Hematopoietic multipotent progenitor cell treated with erythropoietin and hydrocortisone succinate and interleukin-3 and kit ligand, for 6 days (in vitro differentiated cells): ENCODE data around the gene EXOC4.
"Not testable (repeated sequence)": the region's sequence is repeated elsewhere in the genome, so short reads cannot be mapped to it uniquely, and the experiment has no call there.

Source experiments
- DNase-seq: peaks from one replicate; pipeline ENCODE4 v3.0.0-alpha.2; 2015

The EXOC4 gene

DNA sequence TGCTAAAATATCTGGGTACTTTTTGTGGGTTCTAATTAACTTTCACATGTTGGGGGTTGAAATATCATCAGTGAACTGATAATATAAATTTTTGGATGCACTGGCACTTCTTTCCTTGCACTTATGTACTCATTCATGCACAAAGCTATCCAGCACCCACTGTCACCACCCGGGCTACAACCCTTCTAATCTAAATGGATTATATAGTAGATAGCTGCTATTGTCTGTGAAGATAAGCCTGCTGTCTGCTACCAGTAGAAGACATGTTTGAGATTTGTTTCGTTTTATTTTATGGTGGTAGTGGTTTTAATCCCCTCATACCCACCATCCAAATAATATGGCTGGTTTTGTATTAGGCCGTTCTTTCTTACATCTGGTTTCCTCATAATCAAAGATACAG, 520.7 kb downstream of the EXOC4 start:
- DNase-seq = no peak

GRCh38 chr7:133775201-133775600, 522.3 kb downstream of the EXOC4 start:
- no peak for DNase-seq

DNA sequence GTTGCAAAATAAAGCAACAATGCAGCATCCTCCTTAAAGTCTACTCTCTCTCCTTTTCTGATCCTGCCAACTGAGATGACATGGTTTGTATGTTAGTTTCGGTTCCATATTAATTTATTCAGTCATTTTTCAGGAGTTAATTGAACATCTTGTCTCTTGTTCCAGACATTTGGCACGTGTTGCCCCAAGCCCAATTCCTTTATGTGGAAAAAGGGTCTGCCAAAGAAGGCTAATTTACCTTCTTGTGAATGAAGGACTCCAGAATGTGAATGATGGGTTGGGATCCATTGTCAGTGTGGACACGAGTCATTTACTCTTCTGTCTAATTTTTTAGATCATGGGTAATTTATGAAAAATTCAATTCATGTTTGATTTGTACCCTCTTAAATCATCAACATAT, 523.4 kb downstream of the EXOC4 start:
- DNase-seq = no peak

- no peak for DNase-seq
These were observed 524.8 kb downstream of the EXOC4 start for GRCh38 chr7:133777701-133778100.

GRCh38 chr7:133778472-133778871, 525.6 kb downstream of the EXOC4 start:
- no peak for DNase-seq

DNA sequence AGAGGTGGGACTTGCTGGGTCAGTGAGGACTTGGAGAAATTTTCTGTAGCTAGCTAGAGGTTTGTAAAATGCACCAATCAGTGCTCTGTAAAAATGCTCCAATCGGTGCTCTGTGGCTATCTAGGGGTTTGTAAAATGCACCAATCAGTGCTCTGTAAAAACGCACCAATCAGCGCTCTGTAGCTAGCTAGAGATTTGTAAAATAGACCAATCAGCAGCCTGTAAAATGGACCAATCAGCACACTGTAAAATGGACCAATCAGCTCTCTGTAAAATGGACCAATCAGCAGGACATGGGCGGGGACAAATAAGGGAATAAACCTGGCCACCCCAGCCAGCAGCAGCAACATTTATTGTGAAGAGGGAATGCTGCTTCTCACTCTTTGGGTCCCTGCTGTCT, 526.7 kb downstream of the EXOC4 start:
- not testable (repeated sequence) for DNase-seq

DNA sequence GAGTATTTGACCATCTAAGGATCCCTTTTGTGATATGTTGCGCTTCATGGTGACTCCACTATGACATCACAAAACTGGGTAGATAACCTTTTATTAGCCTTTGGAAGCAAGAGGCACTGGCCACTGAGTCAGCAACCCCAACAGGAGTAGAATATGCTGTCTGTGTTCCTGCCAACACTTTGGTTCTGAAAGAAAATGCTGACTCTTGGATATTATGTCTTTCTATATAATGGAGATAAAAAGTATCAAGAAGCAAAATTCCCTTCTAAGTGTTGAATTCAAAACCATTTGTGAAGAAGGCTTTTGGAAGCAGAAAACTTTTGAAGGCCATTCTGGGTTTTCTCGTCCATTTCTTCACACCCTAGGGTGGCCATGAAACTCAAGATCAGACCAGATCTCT, 528.0 kb downstream of the EXOC4 start:
- no peak for DNase-seq

GRCh38 chr7:133781486-133782090, 528.7 kb downstream of the EXOC4 start:
- DNase-seq = no peak

GRCh38 chr7:133782470-133782869, 529.6 kb downstream of the EXOC4 start:
- no peak for DNase-seq

DNA sequence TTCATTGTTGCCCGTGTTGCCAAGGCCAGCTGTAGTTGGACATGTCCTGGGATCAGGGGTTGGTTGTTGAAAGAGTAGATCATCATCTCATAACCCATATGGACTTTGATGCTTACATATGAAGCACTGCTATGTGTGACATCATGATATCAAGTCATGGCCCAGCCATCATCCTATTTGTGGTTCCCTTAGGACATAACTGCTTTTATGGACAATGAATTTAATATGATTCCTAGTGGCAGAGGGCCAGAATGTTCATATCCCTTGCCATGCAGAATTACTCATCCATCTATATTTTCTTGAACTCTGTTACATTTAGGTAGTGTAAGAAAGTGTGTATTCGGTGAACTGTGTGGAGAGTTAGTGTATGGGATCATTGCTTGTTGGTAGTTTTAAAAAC, 530.4 kb downstream of the EXOC4 start:
- DNase-seq = no peak

- DNase-seq = no peak
These were observed 531.7 kb downstream of the EXOC4 start for GRCh38 chr7:133784486-133785001.

DNA sequence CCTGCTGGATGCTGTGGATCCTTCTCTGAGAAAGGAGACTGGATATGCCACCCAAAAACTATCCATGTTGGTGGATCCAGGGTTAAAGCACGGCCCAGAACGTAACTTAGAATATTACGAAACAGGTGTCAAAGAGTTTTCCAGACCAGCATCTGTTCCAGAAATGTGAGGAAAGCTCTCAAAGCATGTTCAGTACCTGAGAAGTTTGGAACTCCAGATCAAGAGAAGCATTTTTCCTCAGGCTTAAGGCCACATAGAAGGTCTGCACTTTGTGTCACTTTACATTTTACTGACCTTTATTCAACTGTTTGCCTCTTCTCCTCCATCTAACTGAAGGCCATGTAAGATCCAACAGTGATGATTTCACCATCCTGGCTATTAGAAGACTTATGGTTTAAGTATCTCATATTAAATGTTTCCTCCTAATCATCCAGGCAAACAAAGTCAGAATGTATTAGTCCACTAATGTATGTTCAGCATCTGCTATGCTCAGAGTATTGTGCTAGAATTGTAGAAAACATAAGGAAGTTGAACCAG, 533.6 kb downstream of the EXOC4 start:
- DNase-seq = no peak

DNA sequence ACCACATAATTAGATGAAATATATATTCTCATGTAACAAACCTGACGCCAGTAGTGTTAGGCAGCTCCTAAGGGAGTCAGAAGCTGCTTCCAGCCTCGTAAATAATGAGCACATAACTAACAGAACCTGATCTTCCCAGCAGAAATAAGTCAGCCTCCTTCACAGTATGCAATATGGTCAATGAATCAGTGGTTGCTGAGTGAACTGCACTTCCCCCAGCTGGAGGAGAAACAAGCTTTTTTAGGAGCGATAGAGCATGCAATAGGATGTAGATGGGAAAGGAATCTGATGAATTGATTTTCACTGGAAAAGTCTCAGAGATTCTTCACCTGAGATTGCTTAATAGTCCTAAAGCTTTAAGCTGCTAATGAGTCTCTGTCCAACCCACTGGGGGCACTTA, 537.1 kb downstream of the EXOC4 start:
- no peak for DNase-seq

GRCh38 chr7:133790911-133791310, 538.0 kb downstream of the EXOC4 start:
- DNase-seq = no peak

DNA sequence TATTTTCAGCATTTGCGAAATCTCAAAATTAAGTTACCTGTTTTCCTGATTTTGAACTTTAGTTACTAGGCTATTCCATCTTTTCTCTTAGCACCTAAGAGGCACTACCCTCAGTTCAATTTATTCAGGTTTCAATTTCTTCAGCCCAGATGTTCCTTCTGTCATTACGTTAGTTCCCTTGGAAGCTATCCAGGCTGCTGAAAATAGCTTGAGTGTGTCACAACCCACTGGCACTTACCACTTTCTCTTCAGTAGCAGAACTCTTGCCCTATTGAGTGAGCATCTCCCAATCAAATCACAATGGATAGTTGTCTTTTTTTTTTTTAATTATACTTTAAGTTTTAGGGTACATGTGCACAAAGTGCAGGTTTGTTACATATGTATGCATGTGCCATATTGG, 541.6 kb downstream of the EXOC4 start:
- DNase-seq = no peak

DNA sequence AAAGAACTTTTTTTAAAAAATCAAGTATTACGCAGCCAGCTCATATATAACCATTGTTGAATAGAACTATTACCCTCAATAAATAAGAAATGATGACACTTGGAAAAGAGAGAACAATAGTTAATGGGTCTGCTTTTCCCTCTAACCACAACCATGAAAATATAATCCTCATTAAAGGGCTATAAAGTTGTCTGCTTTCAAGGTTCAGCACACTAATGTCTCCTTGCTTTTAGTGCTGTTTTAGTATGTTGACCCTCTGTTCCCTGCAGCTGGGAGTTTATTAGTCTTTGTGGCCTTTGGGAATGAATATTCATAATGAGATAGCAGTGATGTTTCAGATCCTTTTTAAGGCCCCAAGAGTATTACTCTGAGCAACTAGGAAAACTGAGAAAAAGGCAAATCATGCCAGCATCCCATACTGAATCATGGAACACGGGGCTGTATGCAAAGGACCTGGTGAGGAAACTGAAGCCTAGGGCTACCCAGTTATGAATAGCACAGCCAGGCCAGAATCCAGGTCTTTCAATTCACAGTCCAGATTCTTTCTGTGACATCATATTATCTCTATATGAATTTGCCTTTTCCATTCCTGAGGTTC, 542.3 kb downstream of the EXOC4 start:
- no peak for DNase-seq

GRCh38 chr7:133796782-133797745, 544.2 kb downstream of the EXOC4 start:
- DNase-seq = no peak

- DNase-seq = no peak
These were observed 545.1 kb downstream of the EXOC4 start for GRCh38 chr7:133797818-133798520.

GRCh38 chr7:133801341-133801740, 548.5 kb downstream of the EXOC4 start:
- DNase-seq = no peak

- no peak for DNase-seq
These were observed 551.2 kb downstream of the EXOC4 start for GRCh38 chr7:133804127-133804526.

DNA sequence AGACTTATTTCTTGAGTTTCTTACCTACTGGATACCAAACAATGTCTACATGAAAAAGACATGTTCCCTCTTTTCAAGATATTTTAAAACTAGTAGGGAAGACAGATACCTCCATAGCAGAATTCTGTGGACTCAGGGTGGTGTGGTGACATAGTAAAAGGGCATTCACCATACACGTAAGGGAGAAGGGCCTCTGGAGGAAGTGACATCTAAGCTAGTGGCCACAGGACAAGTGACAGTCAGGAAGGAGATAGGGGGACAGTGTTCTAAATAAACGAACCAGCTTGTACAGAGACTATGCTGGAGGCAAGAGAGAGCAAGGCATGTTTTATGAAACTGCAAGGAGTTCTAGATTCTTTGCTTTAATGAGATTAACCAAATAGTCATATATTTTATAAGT, 552.5 kb downstream of the EXOC4 start:
- DNase-seq = peak; percentile 5

- DNase-seq = no peak
These were observed 555.0 kb downstream of the EXOC4 start for GRCh38 chr7:133807624-133808492.
